Fibroblast of the aortic adventitia (primary cell): Measurements from ENCODE around the gene RASL10A. TPM values are rescaled to one million over a fixed set of nuclear protein-coding genes. Genes with fewer than 3 reads are reported as not detected.

Source experiments
- DNase-seq: peaks from one replicate; pipeline ENCODE4 v3.0.0-alpha.2; 2010; ENCODE audit warnings: low read depth
- H3K4me3 ChIP-seq: 2 replicates; pipeline ENCODE4 v1.5.1; 2011; ENCODE audit warnings: low read depth, mild to moderate bottlenecking, control low read depth, low read length, moderate library complexity
- CTCF ChIP-seq: IDR thresholded peaks from 2 replicates; pipeline ENCODE4 v1.5.1; 2011; ENCODE audit warnings: mild to moderate bottlenecking, low read length, control low read depth, inconsistent platforms; ENCODE audit not compliant: insufficient read depth
- total RNA-seq: library from RNA; depleted of rRNA; stranded (reverse); fragments of >200 nt; gene quantifications from 2 replicates; pipeline ENCODE4 v1.2.3, GENCODE V29; 2012; ENCODE audit warnings: low replicate concordance

RASL10A gene
- total RNA-seq, 1 donor, result not detected

- no peak overlapping the region for H3K4me3 ChIP-seq
- DNase-seq, result no peak
- no peak for TF ChIP-seq CTCF
Measured at GRCh38 chr22:29310065-29310862, 5.2 kb downstream of the RASL10A start.

- DNase-seq, result no peak
- no peak overlapping the region for H3K4me3 ChIP-seq
- no peak for TF ChIP-seq CTCF
Measured at GRCh38 chr22:29309332-29310064, 6.0 kb downstream of the RASL10A start.

- peak; percentile 34 for DNase-seq
- TF ChIP-seq CTCF, result no peak
- peak overlapping the region; percentile 39 for H3K4me3 ChIP-seq
Measured at GRCh38 chr22:29308791-29309262, 6.7 kb downstream of the RASL10A start.

- TF ChIP-seq CTCF, result no peak
- peak overlapping the region; percentile 83 for H3K4me3 ChIP-seq
- no peak for DNase-seq
Measured at GRCh38 chr22:29308148-29308790, 7.2 kb downstream of the RASL10A start.

GRCh38 chr22:29307596-29308147 lies 7.8 kb downstream of the RASL10A start:
- no peak for TF ChIP-seq CTCF
- no peak for DNase-seq
- H3K4me3 ChIP-seq, result peak overlapping the region; percentile 83

GRCh38 chr22:29306835-29307595 lies 8.5 kb downstream of the RASL10A start:
- peak; percentile 59 for DNase-seq
- no peak for TF ChIP-seq CTCF
- H3K4me3 ChIP-seq, result peak overlapping the region; percentile 83
